Pons (tissue), 1 donor: ENCODE data around the gene CFAP141.
A peak's percentile ranks its signal among the peaks of the same experiment; 100 is the strongest.
"Not testable (repeated sequence)": the region's sequence is repeated elsewhere in the genome, so short reads cannot be mapped to it uniquely, and the experiment has no call there.

Experiments used
- DNase-seq: peaks from one replicate; pipeline ENCODE4 v3.0.0-alpha.2; 2016; ENCODE audit warnings: low spot score

The CFAP141 gene

DNA sequence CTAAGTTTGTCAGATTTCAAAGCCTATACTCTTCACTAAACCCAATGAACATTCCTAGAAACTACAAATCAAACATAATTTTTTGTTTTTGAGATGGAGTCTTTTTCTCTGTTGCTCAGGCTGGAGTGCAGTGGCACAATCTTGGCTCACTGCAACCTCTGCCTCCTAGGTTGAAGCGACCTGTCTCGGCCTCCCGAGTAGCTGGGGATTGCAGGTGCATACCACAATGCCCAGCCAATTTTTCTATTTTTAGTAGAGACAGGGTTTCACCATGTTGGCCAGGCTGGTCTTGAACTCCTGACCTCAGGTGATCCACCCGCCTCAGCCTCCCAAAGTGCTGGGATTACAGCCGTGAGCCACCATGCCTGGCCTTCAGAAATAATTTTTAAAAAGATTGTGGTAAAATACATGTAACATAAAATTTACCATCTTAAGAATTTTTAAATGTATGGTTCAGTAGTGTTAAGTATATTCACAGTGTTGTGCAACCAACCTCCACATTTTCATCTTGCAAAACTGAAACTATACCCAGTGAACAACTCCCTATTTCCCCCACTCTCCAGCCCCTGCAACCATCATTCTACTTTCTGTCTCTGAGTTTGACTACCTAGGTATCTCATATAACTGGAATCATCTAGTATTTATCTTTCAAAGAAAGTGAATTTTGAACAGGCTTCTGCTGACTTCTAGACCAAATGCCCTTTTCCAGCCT, 2.7 kb upstream of the CFAP141 start:
- no peak for DNase-seq

DNA sequence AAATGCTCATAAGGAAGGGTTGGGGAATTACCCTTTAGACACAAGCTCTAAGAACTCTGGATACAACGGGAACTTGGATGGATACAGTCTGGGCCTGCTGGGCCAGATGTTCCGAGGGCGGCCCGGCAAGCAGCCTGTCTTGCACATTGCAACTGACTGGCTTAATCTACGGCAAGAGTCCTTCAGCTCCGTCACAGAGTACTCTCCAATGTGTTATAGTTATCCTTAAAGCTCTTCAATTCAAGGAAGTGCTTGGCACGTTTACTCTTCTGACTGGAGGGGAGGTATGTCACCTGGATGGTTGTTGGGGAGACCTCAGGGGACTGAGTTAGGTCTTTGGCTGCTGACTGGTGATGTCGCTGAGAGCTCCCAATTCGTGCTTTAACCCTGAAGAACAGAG, 1.1 kb upstream of the CFAP141 start:
- no peak for DNase-seq

DNA sequence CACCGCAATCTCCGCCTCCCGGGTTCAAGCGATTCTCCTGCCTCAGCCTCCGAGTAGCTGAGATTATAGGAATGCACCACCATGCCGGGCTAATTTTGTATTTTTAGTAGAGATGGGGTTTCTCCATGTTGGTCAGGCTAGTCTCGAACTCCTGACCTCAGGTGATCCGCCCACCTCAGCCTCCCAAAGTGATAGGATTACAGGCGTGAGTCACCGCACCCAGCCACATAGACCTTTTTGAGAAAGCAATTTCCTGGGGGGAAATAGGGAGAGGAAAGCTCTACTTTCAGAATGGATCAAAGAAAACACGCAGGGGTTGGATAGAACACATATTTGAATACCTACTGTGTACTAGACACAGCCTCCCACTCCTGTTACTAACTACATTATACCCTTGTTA, 355 bp downstream of the CFAP141 start:
- DNase-seq: not testable (repeated sequence)

DNA sequence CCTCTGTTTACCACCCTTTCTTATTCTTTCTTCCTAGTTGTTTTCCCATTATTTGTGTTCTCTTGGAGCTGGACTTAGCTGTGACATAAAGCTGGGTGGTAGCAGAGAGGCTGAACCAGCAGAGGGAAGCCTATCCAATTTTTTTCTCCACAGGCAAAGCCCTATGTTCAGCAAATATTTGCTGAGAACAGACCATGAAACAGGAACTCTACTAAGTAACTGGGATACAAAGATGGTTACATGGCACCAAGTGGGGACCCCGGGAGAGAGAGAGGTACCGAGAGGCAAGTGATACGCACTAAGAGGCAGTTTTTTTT, 6.6 kb downstream of the CFAP141 start:
- DNase-seq: no peak

DNA sequence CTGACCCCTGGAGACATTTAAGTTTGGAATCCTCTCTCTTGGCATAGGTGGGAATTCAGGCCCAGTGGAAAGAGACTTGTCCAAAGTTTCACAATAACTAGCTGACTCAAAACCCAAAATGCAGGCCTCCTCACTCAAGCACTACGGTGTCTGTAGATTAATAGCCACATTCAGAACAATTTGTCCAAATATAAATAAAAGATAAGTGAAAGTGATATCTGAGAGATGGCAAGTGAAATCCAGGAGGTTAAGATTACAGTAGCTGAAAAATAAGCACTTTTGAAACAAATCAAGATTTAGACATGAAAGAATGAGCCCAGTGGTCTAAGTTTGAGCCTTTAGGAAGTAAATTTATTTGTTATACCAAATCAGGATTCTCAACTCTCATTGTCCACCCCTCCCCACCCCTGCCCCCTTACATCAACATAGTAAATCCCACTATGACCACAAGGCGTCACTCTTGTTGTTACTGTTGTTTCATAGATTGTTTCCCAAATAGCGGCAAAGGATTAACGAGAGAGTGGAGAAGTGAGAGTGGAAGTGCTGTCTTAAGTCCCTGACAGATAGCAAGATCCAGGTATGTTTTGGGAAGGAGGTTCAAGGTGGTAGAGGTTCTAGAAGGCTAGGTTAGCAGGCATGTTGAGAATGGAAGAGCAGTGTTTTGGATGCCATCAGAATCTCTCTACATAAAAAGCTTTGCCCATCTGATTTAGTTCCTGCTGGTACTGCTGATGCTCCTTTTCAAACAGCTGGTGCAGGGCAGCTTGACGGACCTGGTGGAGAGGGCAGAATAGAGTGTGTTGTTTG, 7.2 kb downstream of the CFAP141 start:
- DNase-seq: peak; percentile 83

DNA sequence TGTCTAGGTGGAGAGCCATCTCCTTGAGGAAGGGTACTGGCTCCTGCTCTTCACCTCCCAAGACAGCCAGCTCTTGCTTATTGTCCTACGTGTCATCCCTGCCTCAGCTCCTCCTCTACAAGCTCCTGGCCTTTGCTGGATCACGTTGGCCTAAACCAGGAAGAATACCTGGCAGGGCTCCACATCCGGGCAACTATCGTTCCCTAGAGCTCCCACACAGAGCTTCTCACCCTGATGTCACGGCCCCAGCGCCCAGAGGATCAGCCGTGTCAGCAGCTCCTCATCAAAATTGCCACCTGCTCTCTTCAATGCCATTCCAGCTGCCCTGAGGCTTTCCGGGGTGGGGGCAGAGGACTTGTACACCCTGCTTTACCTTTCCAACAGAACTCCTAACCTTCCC, 12.3 kb downstream of the CFAP141 start:
- no peak for DNase-seq

DNA sequence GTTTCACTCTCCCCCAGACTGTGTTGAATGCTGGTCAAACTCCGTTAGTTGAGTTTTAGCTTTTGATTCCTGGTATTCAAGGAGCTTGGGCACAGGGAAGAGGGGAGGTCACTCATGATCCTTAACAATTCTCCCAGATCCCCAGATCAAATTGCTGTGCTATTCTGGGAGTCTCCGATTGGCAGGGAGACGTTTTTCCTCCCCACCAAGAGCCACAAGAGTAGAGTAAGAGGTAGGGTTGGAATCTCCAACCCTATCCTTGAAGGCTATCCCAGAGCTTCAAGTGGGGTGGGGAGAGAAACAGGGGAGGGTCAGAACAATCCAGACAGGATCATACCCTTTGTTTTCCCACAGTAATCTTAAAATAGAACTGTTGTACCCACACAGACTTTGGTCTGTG, 13.7 kb downstream of the CFAP141 start:
- DNase-seq: no peak

DNA sequence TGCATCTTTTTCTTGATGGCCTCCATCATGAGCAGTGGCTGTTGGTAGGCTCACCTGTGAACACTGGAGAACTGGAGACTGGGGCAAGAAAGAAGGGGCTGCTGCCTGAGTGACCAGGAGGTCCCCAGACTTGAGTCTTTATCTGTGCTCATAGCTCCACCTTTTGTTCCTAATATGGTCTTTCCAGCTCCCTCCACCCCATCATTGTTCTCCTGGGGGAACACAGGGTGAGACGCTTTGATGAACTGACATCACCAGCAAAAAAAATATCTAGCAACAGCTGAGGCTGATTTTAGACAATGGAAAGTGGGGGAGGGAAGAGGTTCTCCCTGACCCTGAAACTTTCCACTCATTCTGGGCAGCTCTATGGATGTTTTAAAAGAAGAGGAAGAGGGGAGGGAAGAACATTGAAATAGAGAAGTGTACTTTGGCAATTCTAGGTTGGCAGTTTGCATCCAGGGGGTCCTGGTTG, 14.1 kb downstream of the CFAP141 start, which contains the start of gene TPM3:
Gene TPM3, minus strand, starts transcription at position 111 of the 472 bp plus-strand sequence. Its CDS starts 82 bp downstream, at position 29.
- no peak for DNase-seq

DNA sequence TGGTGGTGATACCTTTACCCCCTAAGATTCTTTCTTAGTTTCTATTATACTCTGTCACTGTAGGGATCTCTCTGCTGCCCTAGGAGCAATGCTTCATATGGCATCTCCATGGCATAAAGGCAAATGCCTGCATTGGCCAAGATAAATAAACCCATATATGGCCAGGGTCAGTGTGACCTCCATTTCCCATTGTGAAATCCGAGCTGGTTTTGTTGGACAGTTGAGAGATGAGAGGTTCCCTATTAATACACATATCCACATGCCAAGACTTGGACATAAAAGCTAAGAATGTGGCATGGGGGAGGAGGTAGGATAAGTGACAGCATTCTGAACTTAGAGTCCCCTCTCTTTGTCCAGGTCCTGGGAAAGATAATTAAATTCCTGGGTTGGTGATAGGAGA, 15.6 kb downstream of the CFAP141 start:
- DNase-seq: no peak

DNA sequence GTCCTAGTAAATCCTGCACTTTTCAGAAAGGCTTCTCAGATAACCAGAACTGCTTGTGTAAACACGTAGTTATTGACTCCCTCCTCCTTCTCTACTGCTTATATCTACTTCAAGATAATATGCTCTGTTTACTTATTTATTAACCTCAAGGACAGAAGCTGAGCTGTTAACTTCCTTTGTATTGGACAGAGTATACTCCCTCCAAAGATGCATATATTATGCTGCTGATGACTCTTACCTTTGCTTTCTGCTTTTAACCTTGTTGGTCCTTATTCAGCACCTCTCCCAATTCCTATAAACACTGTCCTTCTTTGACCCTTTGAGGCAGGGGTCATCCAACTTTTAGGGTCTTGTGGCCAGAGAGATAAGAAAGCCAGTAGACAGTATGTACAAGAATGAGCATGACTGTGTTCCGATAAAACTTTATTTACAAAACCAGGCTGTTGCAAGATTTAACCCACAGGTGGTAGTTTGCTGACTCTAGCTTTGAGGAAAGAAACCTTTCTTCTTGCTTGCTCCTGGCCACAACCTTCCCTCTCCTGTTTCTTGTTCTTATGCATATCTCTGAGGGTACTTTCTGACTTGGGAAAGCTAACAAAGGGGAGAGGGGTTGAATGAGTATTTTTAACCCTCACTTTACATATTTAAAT, 19.2 kb downstream of the CFAP141 start:
- no peak for DNase-seq

DNA sequence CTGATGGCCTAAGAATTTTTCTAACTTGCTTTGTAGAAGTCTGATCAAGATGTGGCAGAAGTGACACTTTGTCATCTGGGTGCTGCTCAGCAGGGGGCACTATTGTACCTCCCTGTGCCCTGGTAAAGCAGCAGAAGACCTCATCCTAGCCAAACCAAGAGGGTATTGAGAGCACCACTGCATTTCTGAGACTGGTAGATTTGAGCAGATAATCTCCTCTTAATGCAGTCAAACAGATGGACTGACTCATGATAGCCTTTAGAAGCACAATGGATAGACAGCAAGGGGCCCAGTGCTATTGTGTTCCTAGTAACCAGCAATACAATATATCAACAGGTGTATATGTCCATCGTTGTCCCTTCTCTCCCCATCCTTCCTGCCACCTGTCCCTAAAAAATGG, 20.0 kb downstream of the CFAP141 start:
- no peak for DNase-seq

DNA sequence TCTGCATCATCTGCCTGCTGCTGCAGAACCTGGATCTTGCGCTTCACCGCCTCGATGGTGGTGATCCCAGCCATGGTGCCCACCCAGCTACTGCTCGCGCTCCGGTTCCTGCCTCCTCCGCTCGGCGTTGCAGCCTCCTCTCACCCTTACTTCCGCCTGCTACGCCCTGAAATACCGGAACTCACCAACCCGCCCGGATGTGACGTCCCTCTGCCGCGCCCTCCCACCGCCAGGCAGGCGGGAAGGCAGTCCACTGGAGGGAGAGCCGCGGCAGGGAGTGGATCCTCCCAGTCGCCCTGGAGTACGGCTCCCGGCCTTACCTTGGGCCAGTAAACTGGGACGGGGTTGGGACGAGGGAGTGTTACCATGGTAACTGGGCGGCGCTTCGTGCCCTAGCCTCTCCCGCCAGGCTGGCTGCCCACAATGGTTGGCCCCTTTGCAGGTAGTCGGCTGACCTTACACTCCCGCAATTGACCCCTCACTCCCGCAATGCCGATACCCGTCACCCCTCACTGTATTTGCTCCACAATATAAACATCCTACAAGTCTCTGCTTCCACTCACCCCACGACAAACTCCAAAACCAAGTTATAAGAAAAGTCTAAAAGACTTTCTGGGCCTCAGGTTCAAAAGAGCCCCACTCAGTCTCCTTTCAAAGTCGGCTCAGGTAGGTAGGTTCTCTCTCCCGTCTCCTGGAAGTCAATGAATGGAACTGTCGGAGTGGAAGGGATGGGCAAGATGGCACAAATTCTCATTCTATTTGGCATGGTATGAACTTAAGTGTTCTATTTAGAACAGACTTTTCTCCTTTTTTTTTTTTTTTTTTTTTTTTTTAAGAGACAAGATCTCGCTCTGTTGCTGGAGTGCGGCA, 22.9 kb downstream of the CFAP141 start:
- peak; percentile 93 for DNase-seq

DNA sequence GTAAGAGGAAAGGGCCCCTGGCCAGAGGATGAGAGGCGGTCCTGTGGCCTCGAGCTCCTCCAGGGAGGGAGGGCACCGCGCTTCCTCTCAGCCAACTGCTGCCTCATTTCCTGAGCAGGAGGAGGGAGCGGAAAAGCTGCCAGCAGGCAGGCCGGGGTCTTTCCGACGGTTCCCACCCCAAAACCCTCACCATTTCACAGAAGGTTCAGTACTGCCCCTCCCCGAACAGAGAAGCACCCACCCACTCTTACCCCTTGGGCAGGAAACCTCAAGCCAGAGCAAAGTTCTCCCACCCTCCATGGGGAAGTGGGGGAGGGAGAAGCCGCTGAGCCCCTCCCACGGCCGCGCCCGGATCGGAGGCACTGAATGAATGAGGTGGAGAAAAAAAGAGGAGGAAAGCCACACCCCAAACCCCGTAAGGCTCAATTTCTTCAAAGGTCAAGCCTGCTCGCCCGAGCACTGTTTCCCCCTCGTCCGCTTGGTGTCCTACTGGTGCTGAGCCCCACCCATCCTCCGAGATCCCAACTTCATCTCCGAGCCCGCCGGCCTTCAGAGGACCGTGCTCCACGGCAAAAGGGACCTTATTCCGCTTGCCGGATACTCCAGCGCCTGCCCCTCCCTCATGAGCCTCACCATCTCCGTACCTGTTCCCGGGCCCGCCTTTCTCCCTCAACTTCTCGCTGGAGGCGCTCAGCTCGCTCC, 23.6 kb downstream of the CFAP141 start:
- peak; percentile 65 for DNase-seq

DNA sequence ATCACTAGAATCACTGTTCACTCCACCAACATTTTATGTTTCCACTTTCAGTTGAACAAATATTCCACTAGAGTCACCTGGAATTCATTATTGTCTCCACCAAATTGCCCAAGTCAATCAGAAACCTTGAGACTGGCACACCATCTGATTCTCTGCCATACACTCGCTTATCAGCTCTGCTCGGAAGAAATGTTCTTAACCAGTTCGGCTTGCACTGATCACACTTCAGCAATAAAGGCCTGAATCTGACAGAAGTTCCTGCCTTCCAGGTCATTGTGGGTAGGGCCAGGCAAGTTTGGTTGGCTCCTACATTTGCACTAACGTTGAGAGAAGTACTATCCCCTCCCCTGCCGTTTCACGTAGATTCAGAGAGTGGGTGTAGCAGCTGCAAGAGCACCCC, 24.2 kb downstream of the CFAP141 start:
- DNase-seq: no peak

DNA sequence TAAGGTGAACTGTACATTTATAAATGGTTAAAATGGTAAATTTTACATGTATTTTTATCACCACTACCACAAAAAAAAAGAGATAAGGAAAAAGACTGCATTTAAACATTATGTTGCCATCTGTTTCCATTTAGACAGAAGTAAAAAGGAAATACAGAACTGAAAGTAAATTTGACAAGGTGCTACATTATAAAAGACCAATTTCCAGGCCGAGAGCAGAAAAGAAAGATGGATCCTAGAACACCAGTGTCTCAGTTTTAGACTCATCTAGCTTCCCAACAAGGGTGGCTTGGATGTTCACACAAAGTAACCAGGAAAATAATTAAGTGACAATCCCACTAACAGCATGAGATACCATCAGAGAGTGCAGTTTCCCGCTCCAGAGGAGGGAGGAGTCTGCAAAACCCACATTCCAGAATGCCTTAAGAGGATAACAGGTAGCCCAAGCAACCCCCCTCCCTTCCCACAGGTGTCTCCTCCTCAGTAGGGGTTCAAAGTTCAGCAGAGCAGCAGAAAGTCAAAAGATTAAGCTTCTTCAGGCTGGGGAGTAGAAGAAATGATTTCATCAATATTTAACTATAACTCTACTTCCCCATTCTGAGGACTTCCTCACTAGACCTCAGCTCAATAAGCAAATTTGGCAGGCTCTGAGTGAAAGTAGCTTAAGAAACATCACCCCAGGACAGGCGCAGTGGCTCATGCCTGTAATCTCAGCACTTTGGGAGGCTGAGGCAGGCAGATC, 26.0 kb downstream of the CFAP141 start:
- no peak for DNase-seq

DNA sequence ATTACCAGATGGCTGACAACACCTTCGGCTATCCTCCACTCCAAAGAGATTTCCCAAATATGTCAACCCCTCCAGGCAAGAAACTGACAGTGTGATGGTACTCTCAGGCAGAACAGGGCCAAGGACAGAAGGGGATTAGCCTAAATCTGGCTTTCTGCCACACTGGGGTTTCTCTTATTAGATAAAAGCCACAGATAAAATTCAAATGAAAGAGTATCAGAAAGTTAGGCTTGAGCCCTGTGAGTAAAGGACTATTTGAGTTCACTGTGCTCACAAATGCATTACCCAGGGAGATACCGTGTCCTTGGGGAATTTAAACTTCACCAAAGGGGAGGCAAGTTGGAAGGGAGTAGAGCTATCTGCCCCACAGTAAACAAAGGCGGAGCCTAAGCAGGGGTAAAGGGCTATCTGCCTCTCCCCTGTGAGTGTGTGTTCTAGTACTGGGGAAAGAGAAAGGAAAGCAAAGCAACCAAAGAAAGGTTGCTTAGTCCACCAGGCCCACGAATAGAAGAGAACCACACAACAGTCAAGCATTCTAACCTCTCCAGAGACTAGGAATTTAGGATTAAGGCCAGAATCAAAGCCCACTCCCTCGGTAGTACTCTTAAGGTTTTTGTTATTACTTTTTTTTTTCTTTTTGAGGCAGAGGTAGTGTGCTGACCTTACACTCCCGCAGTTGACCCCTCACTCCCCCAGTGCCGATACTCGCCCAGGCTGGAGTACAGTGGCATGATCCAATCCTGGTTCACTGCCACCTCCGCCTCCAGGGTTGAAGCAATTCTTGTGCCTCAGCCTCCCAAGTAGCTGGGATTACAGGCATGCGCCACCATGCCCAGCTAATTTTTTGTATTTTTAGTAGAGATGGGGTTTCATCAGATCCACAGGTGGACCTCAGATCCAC, 27.0 kb downstream of the CFAP141 start:
- DNase-seq: no peak

DNA sequence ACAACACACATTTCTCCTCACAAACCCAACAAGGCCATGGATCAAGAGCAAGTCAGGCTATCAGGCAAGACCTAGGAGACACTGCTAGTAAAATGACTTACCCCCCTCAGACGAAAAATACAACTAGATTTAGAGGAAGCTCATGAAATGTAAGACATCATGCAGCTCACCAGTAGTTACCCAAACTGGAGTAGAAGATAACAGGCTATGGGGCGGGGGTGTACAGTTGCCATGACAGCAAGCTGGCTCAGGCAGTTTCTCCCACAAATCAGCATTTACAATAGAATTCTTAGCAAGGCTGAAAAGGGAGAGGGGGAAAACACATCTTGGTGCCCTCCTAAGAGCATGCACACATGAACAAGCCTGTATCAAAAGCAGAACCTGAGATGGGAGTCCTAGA, 28.1 kb downstream of the CFAP141 start:
- DNase-seq: no peak

DNA sequence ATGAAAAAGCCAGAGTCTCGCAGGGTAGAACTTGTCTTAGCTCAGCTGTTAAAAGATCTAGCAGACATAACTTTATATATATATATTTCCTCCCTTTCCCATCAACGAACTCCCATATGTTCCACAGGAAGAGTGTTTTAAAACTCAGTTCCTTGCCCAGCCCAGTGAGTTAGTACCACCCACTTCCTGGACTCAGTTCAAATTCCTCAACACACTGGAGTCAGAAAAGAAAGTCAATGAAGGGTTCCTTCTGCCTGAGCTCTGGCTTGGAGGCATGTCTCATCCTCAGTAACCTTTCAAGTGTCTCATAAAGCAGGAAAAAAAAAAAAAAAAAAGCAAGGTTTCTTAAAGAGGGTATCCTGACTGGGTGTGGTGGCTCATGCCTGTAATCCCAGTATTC, 29.8 kb downstream of the CFAP141 start:
- DNase-seq: peak; percentile 35

DNA sequence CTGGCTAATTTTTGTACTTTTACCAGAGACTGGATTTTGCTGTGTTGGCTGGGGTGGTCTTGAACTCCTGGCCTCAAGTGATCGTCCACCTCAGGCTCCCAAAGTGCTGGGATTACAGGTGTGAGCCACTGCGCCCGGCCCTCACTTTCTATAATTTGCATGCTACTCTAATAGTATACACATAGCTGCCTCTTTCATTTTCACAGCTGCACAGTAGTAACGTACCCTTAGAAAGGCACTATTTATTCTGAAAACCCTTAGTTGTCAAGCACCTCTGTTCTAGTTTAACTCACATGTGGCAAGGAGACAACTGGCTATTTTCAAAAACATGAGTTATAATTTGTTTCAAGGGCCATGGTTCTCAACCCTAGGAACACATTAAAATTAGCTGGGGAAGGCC, 31.5 kb downstream of the CFAP141 start:
- DNase-seq: no peak

DNA sequence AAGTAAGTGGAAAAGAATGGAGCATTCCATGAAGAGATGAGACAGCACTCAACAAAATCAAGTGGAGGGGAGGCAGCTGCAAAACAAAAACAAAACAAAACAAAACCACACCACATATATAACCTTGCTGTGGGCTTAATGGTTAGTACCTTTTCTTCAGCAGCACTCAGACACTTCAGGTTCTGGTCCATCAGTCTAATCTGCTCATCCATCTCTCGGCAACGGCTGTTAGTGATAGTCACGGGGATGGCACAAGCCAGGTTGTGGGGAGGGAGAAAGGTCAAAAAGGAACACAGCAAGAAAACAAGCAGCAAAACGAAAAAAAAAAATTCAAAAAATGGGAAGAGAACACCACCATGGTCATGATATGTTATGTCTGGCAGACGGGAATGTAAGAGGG, 34.3 kb downstream of the CFAP141 start:
- DNase-seq: no peak
